ENCODE measurements around the gene FAM83G.

FAM83G gene

DNA sequence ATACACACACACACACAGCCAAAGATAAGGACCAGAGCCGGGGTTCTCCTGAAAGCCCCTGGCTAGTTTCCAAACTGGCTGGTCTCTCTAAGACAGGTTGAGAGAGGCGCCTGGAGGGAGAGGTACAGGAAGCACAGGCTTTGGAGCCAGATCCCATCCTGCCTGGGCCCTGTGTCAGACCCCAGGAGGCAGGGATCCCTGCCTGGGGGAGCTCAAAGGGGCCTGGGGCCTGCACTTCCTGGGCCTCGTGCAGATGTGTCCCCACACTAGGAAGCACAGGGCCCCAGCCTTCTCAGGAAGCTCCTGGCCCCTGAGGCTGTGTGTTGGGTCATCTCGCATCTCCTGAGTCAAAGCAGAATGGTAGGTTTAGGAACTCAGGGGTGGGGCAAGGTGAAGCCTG is 36.6 kb downstream of the FAM83G start:
- no peak for DNase-seq (ENCODE audit: low read depth)
- H3K4me3 ChIP-seq (ENCODE audit: control insufficient read depth, low read depth, low read length): no peak overlapping the region
- TF ChIP-seq, protein P1, sequence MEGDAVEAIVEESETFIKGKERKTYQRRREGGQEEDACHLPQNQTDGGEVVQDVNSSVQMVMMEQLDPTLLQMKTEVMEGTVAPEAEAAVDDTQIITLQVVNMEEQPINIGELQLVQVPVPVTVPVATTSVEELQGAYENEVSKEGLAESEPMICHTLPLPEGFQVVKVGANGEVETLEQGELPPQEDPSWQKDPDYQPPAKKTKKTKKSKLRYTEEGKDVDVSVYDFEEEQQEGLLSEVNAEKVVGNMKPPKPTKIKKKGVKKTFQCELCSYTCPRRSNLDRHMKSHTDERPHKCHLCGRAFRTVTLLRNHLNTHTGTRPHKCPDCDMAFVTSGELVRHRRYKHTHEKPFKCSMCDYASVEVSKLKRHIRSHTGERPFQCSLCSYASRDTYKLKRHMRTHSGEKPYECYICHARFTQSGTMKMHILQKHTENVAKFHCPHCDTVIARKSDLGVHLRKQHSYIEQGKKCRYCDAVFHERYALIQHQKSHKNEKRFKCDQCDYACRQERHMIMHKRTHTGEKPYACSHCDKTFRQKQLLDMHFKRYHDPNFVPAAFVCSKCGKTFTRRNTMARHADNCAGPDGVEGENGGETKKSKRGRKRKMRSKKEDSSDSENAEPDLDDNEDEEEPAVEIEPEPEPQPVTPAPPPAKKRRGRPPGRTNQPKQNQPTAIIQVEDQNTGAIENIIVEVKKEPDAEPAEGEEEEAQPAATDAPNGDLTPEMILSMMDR (IDR thresholded peaks at IDR 0.05; ENCODE audit: control insufficient read depth, insufficient read depth, low read depth, low read length, missing control alignments): no peak

DNA sequence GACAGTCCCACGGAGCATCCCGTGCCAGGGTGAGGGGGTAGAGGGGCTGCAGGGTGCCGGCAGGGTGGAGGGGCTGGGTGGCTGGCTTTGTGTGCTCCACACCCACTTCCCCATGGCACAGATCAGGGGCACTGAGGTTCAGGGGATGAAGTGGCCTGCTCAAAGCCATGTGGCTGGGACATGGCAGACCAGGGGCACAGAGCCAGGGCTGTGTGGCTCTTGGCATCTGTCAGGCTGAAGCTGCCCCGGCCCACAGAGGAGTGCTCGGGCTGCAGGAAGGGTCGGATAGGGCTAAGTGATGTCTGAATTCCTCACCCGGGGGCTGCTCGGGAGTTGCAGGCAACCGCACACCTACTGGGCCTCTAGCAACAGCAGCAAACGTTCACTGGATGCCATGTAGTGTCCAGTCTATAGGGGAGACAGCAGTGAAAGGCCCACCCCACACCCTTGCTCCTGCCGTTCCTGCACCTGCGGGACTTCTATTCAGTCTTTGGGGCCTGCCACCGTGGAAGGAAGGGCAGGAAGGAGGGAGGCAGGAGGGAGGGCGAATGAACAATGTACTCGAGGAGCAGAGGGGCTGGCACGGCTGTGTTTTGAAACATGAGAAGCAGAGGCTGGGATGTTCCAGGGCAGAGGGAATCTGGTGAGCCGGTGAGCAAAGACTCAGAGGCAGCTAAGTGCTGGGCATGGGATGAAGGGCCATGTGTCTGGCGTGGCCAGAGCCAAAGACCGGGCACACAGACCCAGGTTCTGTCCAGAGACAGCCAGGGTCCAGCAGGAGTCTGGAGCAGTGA is 37.5 kb downstream of the FAM83G start:
- no peak overlapping the region for H3K4me3 ChIP-seq (ENCODE audit: control insufficient read depth, low read depth, low read length)
- no peak for DNase-seq (ENCODE audit: low read depth)
- TF ChIP-seq, protein P1 (IDR thresholded peaks at IDR 0.05; ENCODE audit: control insufficient read depth, insufficient read depth, low read depth, low read length, missing control alignments): no peak

DNA sequence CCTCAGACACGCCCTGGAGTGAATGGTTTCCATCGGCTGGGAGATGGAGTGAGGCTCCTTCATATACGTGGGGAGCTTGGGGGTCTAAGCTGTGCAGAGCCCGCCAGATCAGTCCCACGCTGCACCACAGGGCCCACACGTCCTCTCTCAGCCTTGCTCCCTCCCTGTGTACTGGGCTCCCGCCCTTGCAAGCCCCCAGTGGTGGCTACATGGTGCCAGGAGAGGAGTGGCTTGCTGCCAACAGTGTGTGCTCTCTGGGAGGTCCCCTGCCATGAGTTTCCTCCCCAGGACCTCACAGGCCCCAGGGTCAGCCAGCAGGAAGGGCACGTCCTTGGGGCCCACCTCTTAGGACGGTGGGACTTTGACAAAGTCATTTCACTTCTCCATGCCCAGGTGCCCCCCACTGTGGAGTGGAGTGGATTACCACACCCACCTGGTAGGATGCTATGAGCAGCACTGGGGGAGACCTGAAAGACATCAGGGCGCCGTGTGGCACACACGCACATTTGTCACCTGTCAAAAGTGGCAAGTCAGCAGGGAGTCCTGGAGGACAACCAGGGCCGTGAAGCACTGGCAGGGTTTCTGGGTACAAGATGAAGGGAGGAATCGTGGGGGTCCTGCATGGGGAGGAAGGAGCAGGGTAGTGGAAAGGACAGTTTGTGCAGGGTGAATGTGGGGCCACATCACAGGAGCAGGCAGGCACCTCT is 38.9 kb downstream of the FAM83G start:
- no peak overlapping the region for H3K4me3 ChIP-seq (ENCODE audit: control insufficient read depth, low read depth, low read length)
- no peak for DNase-seq (ENCODE audit: low read depth)
- TF ChIP-seq, protein P1 (IDR thresholded peaks at IDR 0.05; ENCODE audit: control insufficient read depth, insufficient read depth, low read depth, low read length, missing control alignments): no peak

DNA sequence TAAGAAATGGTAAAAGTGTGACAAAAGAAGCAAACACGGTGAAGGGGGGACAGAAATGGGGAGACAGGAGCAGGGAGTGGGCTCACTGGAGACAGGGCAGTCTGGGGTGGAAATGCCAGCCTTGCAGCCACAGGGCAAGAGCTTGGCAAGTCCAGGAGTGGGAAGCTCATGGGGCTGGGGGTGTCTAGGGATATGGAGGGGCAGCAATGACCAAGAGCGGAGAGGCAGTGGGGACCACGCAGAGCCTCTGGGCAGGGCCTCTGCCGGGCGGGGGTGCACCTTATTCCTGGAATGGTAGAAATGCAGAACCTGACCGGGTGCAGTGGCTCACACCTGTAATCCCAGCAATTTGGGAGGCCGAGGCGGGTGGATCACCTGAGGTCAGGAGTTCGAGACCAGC is 40.0 kb downstream of the FAM83G start:
- TF ChIP-seq, protein P1 (IDR thresholded peaks at IDR 0.05; ENCODE audit: control insufficient read depth, insufficient read depth, low read depth, low read length, missing control alignments): no peak
- no peak overlapping the region for H3K4me3 ChIP-seq (ENCODE audit: control insufficient read depth, low read depth, low read length)
- DNase-seq (ENCODE audit: low read depth): no peak

DNA sequence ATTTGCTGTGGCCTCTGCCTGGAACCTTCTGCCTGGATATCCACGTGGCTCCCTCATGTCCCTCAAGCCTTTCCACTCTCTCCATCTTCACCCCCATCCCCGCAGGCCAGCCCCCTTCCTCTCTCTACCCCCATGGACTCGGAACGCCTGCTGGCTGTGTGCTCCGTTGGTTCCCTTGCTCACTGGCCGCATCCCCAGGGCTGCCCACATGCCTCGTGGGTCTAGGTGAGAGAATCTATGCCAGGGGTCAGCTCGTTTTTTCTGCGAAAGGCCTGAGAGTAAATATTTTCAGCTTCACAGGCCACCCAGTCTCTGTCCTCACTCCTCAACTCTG is 40.6 kb downstream of the FAM83G start:
- H3K4me3 ChIP-seq (ENCODE audit: control insufficient read depth, low read depth, low read length): no peak overlapping the region
- TF ChIP-seq, protein P1 (IDR thresholded peaks at IDR 0.05; ENCODE audit: control insufficient read depth, insufficient read depth, low read depth, low read length, missing control alignments): no peak
- DNase-seq (ENCODE audit: low read depth): no peak

DNA sequence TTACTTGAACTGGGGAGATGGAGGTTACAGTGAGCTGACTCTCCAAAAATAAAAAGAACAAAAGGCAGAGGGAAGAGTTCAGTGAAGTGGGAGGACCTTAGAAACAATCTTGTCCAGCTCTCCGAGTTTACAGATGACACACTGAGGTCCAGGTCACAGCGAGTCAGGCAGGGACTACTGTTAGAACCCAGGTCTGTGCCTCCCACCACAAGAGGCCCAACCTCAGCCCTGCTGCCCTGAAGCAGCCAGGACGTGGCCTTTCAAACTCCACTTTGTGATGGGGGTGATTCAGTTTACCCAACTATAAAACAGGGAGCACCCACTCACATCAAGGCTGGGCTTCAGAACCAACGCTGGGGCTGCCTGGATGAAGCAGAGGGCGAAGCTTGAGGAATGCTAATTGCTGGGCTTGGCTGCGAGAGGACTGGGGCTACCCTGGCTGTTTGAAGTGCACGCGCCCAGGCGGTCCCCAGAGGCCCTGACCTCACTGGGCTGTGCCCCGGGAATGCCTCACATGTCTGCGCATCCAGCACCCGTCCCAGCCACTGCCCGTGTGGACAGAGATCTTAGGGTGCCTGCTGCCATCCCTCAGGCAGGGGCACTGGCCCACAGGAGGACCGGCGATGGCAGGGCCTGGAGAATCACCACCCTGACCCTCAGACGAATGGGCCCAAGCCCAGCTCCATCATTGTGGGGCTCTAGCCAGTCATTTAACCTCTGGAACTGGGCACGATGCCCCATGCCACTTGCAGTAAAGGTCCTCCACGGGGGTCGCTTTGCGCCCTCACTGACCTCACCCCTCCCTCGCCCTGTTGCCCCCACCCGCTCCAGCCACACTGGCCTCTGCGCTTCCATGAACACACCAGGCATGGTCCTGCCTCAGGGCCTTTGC is 41.2 kb downstream of the FAM83G start:
- no peak for DNase-seq (ENCODE audit: low read depth)
- TF ChIP-seq, protein P1 (IDR thresholded peaks at IDR 0.05; ENCODE audit: control insufficient read depth, insufficient read depth, low read depth, low read length, missing control alignments): no peak
- no peak overlapping the region for H3K4me3 ChIP-seq (ENCODE audit: control insufficient read depth, low read depth, low read length)

Data from AG09309 (cell line).